HepG2 (cell line): ENCODE results near the gene SPAG9. TPM values are rescaled to one million over a fixed set of nuclear protein-coding genes. Genes with fewer than 3 reads are reported as not detected.

Experiments used
- BHLHE40 ChIP-seq: IDR thresholded peaks from 2 replicates; pipeline ENCODE4 v1.6.1; 2011; ENCODE audit warnings: low read length, improper control_type of control experiment
- CCDC6 ChIP-seq: sonication (generic); formaldehyde crosslinking; IDR thresholded peaks from 2 replicates; pipeline ENCODE4 v1.8.1; 2022; ENCODE audit warnings: mild to moderate bottlenecking, missing genetic modification reagents, moderate library complexity
- DRAP1 ChIP-seq: IDR thresholded peaks from 2 replicates; pipeline ENCODE4 v1.6.1; 2016; ENCODE audit warnings: missing genetic modification reagents, missing compliant biosample characterization
- FOXO1 ChIP-seq: sonication (generic); formaldehyde crosslinking; IDR thresholded peaks from 2 replicates; pipeline ENCODE4 v1.4.0; 2020; ENCODE audit warnings: missing genetic modification reagents
- GABPA ChIP-seq, 2 experiments: IDR thresholded peaks; 2 replicates each; pipeline ENCODE4 v1.6.1; 2011 to 2016; ENCODE audit warnings: low read depth in 2 of 2, low read length in 1 of 2, missing biosample characterization in 1 of 2, missing genetic modification characterization in 1 of 2
- MAZ ChIP-seq, 2 experiments: sonication (generic) in 1 of 2; formaldehyde crosslinking in 1 of 2; IDR thresholded peaks; 2 replicates each; pipeline versions ENCODE4 v1.5.0 to v1.6.1; 2012 to 2020; ENCODE audit warnings: low read depth in 2 of 2, mild to moderate bottlenecking in 2 of 2, borderline replicate concordance in 1 of 2, improper control_type of control experiment in 1 of 2, low read length in 1 of 2, missing genetic modification reagents in 1 of 2, moderate library complexity in 1 of 2
- RFXANK ChIP-seq: IDR thresholded peaks from 2 replicates; pipeline ENCODE4 v1.6.1; 2016
- RNF219 ChIP-seq: sonication (generic); formaldehyde crosslinking; IDR thresholded peaks from 2 replicates; pipeline ENCODE4 v1.5.0; 2020; ENCODE audit warnings: mild to moderate bottlenecking, missing genetic modification reagents
- SAFB2 ChIP-seq: sonication (generic); formaldehyde crosslinking; IDR thresholded peaks from 2 replicates; pipeline ENCODE4 v1.5.1; 2020; ENCODE audit warnings: missing genetic modification reagents, low read depth, mild to moderate bottlenecking, borderline replicate concordance
- SALL2 ChIP-seq: sonication (generic); formaldehyde crosslinking; IDR thresholded peaks from 2 replicates; pipeline ENCODE4 v1.8.1; 2023; ENCODE audit warnings: mild to moderate bottlenecking, missing genetic modification reagents, inconsistent platforms
- SMYD3 ChIP-seq: sonication (generic); formaldehyde crosslinking; IDR thresholded peaks from 2 replicates; pipeline ENCODE4 v1.8.1; 2023; ENCODE audit warnings: mild to moderate bottlenecking, missing genetic modification reagents
- SP4 ChIP-seq: sonication (generic); formaldehyde crosslinking; IDR thresholded peaks from 2 replicates; pipeline ENCODE4 v1.8.1; 2023; ENCODE audit warnings: mild to moderate bottlenecking, missing genetic modification reagents
- TAF1 ChIP-seq: sonication (generic); formaldehyde crosslinking; IDR thresholded peaks from 2 replicates; pipeline ENCODE4 v1.4.0; 2020; ENCODE audit warnings: missing genetic modification reagents
- TMF1 ChIP-seq: sonication (generic); formaldehyde crosslinking; IDR thresholded peaks from 2 replicates; pipeline ENCODE4 v1.8.1; 2022; ENCODE audit warnings: low read depth, missing genetic modification reagents
- ZFY ChIP-seq: sonication (generic); formaldehyde crosslinking; IDR thresholded peaks from 2 replicates; pipeline ENCODE4 v1.4.0; 2020; ENCODE audit warnings: missing genetic modification reagents
- ZIK1 ChIP-seq: sonication (generic); formaldehyde crosslinking; IDR thresholded peaks from 2 replicates; pipeline ENCODE4 v1.5.0; 2020; ENCODE audit warnings: mild to moderate bottlenecking, low read depth, missing genetic modification reagents, borderline replicate concordance
- ZNF17 ChIP-seq: sonication (generic); formaldehyde crosslinking; IDR thresholded peaks from 2 replicates; pipeline ENCODE4 v1.5.0; 2020; ENCODE audit warnings: mild to moderate bottlenecking, missing genetic modification reagents
- ZNF281 ChIP-seq: sonication (generic); formaldehyde crosslinking; IDR thresholded peaks from 2 replicates; pipeline ENCODE4 v1.4.0; 2020; ENCODE audit warnings: missing genetic modification reagents, borderline replicate concordance
- ZNF432 ChIP-seq: sonication (generic); formaldehyde crosslinking; IDR thresholded peaks from 2 replicates; pipeline ENCODE4 v1.5.0; 2020; ENCODE audit warnings: missing genetic modification reagents, mild to moderate bottlenecking, borderline replicate concordance
- ZNF496 ChIP-seq: sonication (generic); formaldehyde crosslinking; IDR thresholded peaks from 2 replicates; pipeline ENCODE4 v1.8.1; 2023; ENCODE audit warnings: mild to moderate bottlenecking, moderate library complexity, missing genetic modification reagents; ENCODE audit not compliant: insufficient replicate concordance
- ZNF691 ChIP-seq: sonication (generic); formaldehyde crosslinking; IDR thresholded peaks from 2 replicates; pipeline ENCODE4 v1.4.0; 2020; ENCODE audit warnings: missing genetic modification reagents, low read depth, mild to moderate bottlenecking, borderline replicate concordance
- polyA plus RNA-seq, 8 experiments: library from polyadenylated mRNA; depleted of rRNA in 3 of 8; stranded (reverse) in 7 of 8; unstranded in 1 of 8; fragments of >200 nt; fragmentation: Illumina TruSeq in 4 of 8; extraction: Trizol in 4 of 8; gene quantifications; 2 replicates each; pipeline versions ENCODE4 v1.2.1 to v1.2.3, GENCODE V29; 2011 to 2016; ENCODE audit warnings: low read depth in 4 of 8, missing spikeins in 1 of 8, mixed read lengths in 1 of 8; ENCODE audit not compliant: insufficient read depth in 1 of 8
- total RNA-seq, 5 experiments: library from RNA; depleted of rRNA; stranded (reverse); fragments of >200 nt; fragmentation: Illumina TruSeq; extraction: Trizol; gene quantifications; 2 replicates each; pipeline ENCODE4 v1.2.3, GENCODE V29; 2016; ENCODE audit warnings: low read depth in 1 of 5

The SPAG9 gene
- total and polyA plus RNA-seq, 2 of the 13 experiments (the other 11 are each of a cell fraction or from before 2014, with no cell fraction given), result 43.2 to 78.6 TPM

- no peak for TF ChIP-seq ZNF496 (CRISPR knock-in tag)
- peak; percentile 79 for TF ChIP-seq ZNF691
- peak; percentile 92 for TF ChIP-seq ZIK1 (CRISPR knock-in tag)
- TF ChIP-seq TMF1 (CRISPR knock-in tag), result peak; percentile 70; the same call in 1 of the 2 replicates
- TF ChIP-seq BHLHE40, result 0 out of 2 replicates have a peak, but pooled peaks have one; percentile 43
- TF ChIP-seq GABPA (IDR thresholded peaks at IDR 0.05; ENCODE audit: low read depth, low read length), result peak; percentile 39; the same call in 1 of the 2 replicates
- peak; percentile 78 for TF ChIP-seq GABPA (CRISPR knock-in tag; IDR thresholded peaks at IDR 0.05; ENCODE audit: low read depth)
- peak; percentile 99 for TF ChIP-seq MAZ (IDR thresholded peaks at IDR 0.05; ENCODE audit: borderline replicate concordance, low read depth, low read length)
- peak; percentile 98 for TF ChIP-seq MAZ (CRISPR knock-in tag; IDR thresholded peaks at IDR 0.05; ENCODE audit: low read depth)
- TF ChIP-seq SMYD3 (CRISPR knock-in tag), result peak; percentile 43; the same call in 1 of the 2 replicates
- peak; percentile 97 for TF ChIP-seq CCDC6 (CRISPR knock-in tag)
- peak; percentile 85 for TF ChIP-seq SALL2 (CRISPR knock-in tag)
- TF ChIP-seq ZNF281 (CRISPR knock-in tag), result peak; percentile 82; the same call in 1 of the 2 replicates
- TF ChIP-seq SAFB2 (CRISPR knock-in tag), result peak; percentile 90
- no peak; the same call in 1 of the 2 replicates for TF ChIP-seq ZNF17 (CRISPR knock-in tag)
- TF ChIP-seq FOXO1 (CRISPR knock-in tag), result peak; percentile 94
- TF ChIP-seq DRAP1, result peak; percentile 97
- peak; percentile 94 for TF ChIP-seq ZFY (CRISPR knock-in tag)
- TF ChIP-seq RFXANK (CRISPR knock-in tag), result peak; percentile 75; the same call in 1 of the 2 replicates
- no peak; the same call in 1 of the 2 replicates for TF ChIP-seq SP4
- TF ChIP-seq TAF1 (CRISPR knock-in tag), result peak; percentile 95
- TF ChIP-seq RNF219 (CRISPR knock-in tag), result no peak; the same call in 1 of the 2 replicates
- TF ChIP-seq ZNF432, result no peak
Observed at GRCh38 chr17:50944054-50944901, 176.4 kb downstream of the SPAG9 start (continued).
